ENCODE results near the gene TTC19.

Gene TTC19

DNA sequence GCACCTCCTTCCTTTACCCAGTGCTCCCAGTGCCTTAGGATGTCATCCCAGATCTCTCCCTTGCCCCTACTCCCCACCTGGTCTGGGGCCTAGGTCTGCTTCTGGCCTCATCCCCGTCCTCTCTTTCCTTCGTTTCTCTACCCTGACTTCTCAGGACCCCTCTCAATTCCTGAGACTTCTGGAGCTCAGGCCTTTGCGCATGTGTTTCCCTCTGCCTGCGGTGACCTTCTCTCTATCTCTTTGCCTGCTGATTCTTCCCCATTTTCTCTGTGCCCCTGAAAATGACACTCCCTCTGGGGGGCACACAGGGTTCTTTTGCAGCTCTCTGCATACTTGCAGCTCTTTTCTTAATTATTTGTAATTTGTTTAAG lies 41.2 kb upstream of the TTC19 start:
- Histone ChIP-seq H3K4me1 (ENCODE audit: control insufficient read depth in 5 of 5, insufficient read depth in 5 of 5, low read length in 5 of 5) (peaks cover 0 to 12% (median 9%) of the 10 kb centered on the region in 5 donors), H3K27ac (ENCODE audit: low read depth, low read length) (peak overlapping the region; percentile 2), H3K4me3 (ENCODE audit: low read depth in 1 of 5, low read length in 5 of 5) (no peak overlapping the region), H3K9ac (ENCODE audit: low read length in 5 of 5) (no peak overlapping the region), H3K9me3 (ENCODE audit: control insufficient read depth in 5 of 5, low read length in 5 of 5) (no peaks in the 10 kb centered on the region), H3K27me3 (ENCODE audit: control insufficient read depth in 5 of 5, insufficient read depth in 4 of 5, low read length in 5 of 5) (no peaks in the 10 kb centered on the region), H3K36me3 (ENCODE audit: control insufficient read depth in 5 of 5, insufficient read depth in 5 of 5, low read length in 5 of 5) (no peaks in the 10 kb centered on the region)

DNA sequence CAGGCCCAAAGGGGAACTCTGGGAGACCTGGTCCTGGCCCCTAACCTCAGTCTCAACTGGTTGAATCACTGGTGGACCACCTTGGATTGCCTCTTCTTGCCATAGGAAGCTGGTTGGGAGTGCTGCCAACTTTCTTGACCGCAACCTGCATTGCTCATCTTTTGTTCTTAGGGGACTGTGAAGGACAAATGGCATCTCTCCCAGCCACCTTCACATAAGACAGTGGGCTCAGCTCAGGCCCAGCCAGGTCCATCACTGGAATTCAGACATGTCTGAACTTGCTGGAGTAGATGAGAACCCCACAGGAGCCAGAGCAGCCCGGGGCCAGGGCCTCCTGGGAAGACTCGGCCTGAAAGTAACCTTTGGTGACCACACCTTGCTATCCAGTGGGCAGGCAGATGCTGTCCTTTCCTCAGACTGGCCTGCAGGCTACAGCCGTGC lies 35.9 kb upstream of the TTC19 start:
- H3K27me3 ChIP-seq (ENCODE audit: control insufficient read depth in 5 of 5, insufficient read depth in 4 of 5, low read length in 5 of 5), result peaks cover 0 to 3% (median 0%) of the 10 kb centered on the region in 5 donors
- no peak overlapping the region for H3K27ac ChIP-seq (ENCODE audit: low read depth, low read length)

DNA sequence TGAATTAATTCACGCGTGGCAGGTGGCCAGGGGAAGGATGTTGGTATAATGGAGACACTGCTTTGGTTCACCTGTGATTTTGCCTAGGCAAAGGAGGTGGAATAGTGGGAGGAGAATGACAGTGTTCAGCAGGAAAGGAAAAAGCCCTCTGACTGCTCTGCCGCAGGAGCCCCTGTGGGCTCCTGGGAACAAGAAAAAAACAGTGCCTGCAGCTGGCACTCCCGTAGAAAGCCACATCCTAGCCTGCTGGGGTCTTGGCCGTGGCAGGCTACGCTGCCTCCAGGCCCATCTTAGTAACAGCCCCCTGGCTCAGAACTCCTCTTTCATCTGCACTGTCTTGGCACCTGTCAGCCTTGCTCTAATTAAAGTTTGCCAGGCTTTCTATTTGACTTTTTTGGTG lies 34.1 kb upstream of the TTC19 start:
- no peak overlapping the region for H3K27ac ChIP-seq (ENCODE audit: low read depth, low read length)
- no peak overlapping the region for H3K4me3 ChIP-seq (ENCODE audit: low read depth in 1 of 5, low read length in 5 of 5)
- H3K9ac ChIP-seq (ENCODE audit: low read length in 5 of 5), result no peak overlapping the region

More for the DNA sequence above, 35.9 kb upstream of the TTC19 start:
- Histone ChIP-seq H3K36me3 (ENCODE audit: control insufficient read depth in 5 of 5, insufficient read depth in 5 of 5, low read length in 5 of 5) (no peaks in the 10 kb centered on the region), H3K4me1 (ENCODE audit: control insufficient read depth in 5 of 5, insufficient read depth in 5 of 5, low read length in 5 of 5) (peaks cover 0 to 17% (median 9%) of the 10 kb centered on the region in 5 donors), H3K9me3 (ENCODE audit: control insufficient read depth in 5 of 5, low read length in 5 of 5) (no peaks in the 10 kb centered on the region), H3K9ac (ENCODE audit: low read length in 5 of 5) (peak overlapping the region in 1 of 5 donors; percentile 24), H3K4me3 (ENCODE audit: low read depth in 1 of 5, low read length in 5 of 5) (no peak overlapping the region)

DNA sequence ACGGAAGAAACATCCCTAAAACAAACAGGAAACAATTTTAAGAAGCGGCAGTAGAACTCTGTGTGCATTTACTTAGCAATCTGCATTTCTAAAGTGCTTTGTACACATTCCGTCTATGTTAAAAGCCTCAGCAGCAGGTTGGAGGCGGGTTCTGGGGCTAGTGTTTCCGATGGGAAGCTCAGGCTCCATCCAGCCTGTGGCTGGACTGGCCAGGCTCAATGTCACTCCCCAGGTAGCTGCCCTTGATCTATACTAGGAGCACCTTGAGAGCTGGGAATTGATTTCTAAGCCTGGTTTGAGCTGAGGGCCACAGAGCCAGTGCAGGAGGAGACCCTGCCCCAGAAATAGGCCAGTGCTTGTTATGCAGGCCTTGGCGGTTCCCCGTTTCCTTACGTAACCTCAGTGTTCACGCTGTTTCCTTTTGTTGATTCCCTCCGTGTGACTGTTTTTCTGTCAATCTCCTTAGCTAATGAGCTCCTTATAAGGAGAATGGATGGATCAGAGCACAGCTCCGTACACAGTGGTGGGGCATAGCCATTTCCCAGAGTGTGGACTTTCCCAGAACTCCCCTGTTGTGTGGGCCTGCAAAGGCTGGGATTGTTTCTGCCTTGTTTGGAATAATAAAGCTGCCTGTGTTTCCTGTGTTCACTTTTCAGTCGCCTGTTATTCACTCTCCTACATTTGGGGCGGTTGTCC lies 33.3 kb upstream of the TTC19 start:
- peaks cover 0 to 3% (median 0%) of the 10 kb centered on the region in 5 donors for H3K27me3 ChIP-seq (ENCODE audit: control insufficient read depth in 5 of 5, insufficient read depth in 4 of 5, low read length in 5 of 5)
- H3K9me3 ChIP-seq (ENCODE audit: control insufficient read depth in 5 of 5, low read length in 5 of 5), result no peaks in the 10 kb centered on the region
- peak overlapping the region in 1 of 5 donors; percentile 5 for H3K4me3 ChIP-seq (ENCODE audit: low read depth in 1 of 5, low read length in 5 of 5)
- no peak overlapping the region for H3K27ac ChIP-seq (ENCODE audit: low read depth, low read length)
- H3K9ac ChIP-seq (ENCODE audit: low read length in 5 of 5), result peak overlapping the region in 1 of 5 donors; percentile 26
- H3K4me1 ChIP-seq (ENCODE audit: control insufficient read depth in 5 of 5, insufficient read depth in 5 of 5, low read length in 5 of 5), result peaks cover 0 to 12% (median 7%) of the 10 kb centered on the region in 5 donors
- H3K36me3 ChIP-seq (ENCODE audit: control insufficient read depth in 5 of 5, insufficient read depth in 5 of 5, low read length in 5 of 5), result no peaks in the 10 kb centered on the region

More for the DNA sequence above, 34.1 kb upstream of the TTC19 start:
- peaks cover 0 to 3% (median 0%) of the 10 kb centered on the region in 5 donors for H3K27me3 ChIP-seq (ENCODE audit: control insufficient read depth in 5 of 5, insufficient read depth in 4 of 5, low read length in 5 of 5)
- no peaks in the 10 kb centered on the region for H3K9me3 ChIP-seq (ENCODE audit: control insufficient read depth in 5 of 5, low read length in 5 of 5)
- no peaks in the 10 kb centered on the region for H3K36me3 ChIP-seq (ENCODE audit: control insufficient read depth in 5 of 5, insufficient read depth in 5 of 5, low read length in 5 of 5)
- H3K4me1 ChIP-seq (ENCODE audit: control insufficient read depth in 5 of 5, insufficient read depth in 5 of 5, low read length in 5 of 5), result peaks cover 0 to 12% (median 7%) of the 10 kb centered on the region in 5 donors

DNA sequence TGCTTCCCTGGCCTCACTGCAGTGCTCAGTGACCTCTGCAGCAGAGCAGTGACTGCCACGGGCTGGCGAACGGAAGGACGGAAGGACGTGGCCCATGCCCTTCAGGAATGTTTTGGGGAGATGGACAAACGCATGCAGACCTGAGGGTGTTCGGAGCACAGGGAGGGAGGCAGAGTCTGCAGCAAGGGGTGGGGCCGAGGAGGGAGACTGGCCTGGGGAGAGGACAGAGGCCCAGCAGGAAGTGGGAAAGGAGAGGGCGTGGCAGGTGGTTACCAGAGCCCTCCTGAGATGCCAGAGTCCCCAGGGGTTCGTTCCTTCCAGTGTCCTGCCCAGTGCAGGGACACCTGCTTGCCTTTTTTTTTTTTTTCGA lies 32.8 kb upstream of the TTC19 start:
- Histone ChIP-seq H3K4me3 (ENCODE audit: low read depth in 1 of 5, low read length in 5 of 5) (peak overlapping the region in 1 of 5 donors; percentile 5), H3K9me3 (ENCODE audit: control insufficient read depth in 5 of 5, low read length in 5 of 5) (no peaks in the 10 kb centered on the region), H3K9ac (ENCODE audit: low read length in 5 of 5) (peak overlapping the region in 1 of 5 donors; percentile 26), H3K27me3 (ENCODE audit: control insufficient read depth in 5 of 5, insufficient read depth in 4 of 5, low read length in 5 of 5) (peaks cover 0 to 3% (median 0%) of the 10 kb centered on the region in 5 donors), H3K27ac (ENCODE audit: low read depth, low read length) (no peak overlapping the region), H3K4me1 (ENCODE audit: control insufficient read depth in 5 of 5, insufficient read depth in 5 of 5, low read length in 5 of 5) (peaks cover 0 to 12% (median 7%) of the 10 kb centered on the region in 5 donors), H3K36me3 (ENCODE audit: control insufficient read depth in 5 of 5, insufficient read depth in 5 of 5, low read length in 5 of 5) (no peaks in the 10 kb centered on the region)

DNA sequence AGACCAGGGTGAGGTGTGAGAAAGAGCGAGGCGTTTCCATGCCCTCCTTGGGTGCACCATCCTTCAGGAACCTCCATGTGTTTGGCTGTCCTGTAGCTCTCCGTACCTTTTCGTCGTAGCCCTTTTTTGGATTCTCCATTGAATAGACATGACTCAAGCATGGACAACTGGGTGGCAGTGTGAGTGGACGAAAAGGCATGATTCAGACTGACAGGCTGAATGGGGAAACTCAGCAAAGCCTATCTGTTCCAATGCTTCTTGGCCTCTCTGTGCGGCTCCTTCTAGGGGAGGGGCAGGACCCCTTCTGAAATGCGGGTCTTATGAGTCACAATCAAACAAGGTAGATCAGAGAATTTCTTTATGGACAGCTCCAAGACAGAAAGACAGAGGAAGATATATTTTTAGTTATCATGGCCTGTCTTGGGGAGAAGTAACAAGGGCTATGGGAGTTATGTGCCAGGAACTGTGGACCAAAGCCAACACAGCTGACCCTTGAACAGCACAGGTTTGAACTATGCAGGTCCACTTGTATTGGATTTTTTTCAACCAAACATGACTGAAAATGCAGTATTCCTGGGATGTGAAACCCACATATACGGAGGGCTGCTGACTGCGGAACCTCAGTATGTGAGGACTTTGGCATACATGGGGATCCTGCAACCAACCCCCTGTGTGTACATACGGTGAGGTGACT lies 31.8 kb upstream of the TTC19 start:
- H3K36me3 ChIP-seq (ENCODE audit: control insufficient read depth in 5 of 5, insufficient read depth in 5 of 5, low read length in 5 of 5), result no peaks in the 10 kb centered on the region

DNA sequence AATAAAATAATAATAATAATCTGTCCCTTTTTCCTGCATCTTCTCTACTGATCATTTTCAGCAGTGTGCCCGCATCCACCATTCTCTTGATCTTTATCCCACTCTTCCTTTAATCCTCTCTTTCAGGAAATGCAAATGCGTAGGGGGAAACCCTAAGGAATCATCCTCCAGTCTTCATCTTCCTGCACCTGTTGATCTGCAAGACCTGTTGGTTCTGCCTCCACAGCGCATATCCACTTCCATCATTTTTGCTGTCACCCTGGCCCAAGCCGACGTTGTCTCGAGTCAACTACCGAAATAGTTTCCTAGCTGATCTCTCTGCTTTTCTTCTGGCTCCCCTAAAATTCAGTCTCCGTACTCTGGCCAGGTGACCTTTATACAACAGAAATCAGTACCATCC lies 30.2 kb upstream of the TTC19 start:
- H3K4me1 ChIP-seq (ENCODE audit: control insufficient read depth in 5 of 5, insufficient read depth in 5 of 5, low read length in 5 of 5), result peaks cover 0 to 12% (median 7%) of the 10 kb centered on the region in 5 donors
- no peak overlapping the region for H3K9ac ChIP-seq (ENCODE audit: low read length in 5 of 5)
- H3K36me3 ChIP-seq (ENCODE audit: control insufficient read depth in 5 of 5, insufficient read depth in 5 of 5, low read length in 5 of 5), result peaks cover 0 to 3% (median 0%) of the 10 kb centered on the region in 5 donors
- peaks cover 0 to 3% (median 0%) of the 10 kb centered on the region in 5 donors for H3K27me3 ChIP-seq (ENCODE audit: control insufficient read depth in 5 of 5, insufficient read depth in 4 of 5, low read length in 5 of 5)
- H3K27ac ChIP-seq (ENCODE audit: low read depth, low read length), result no peak overlapping the region
- no peak overlapping the region for H3K4me3 ChIP-seq (ENCODE audit: low read depth in 1 of 5, low read length in 5 of 5)
- H3K9me3 ChIP-seq (ENCODE audit: control insufficient read depth in 5 of 5, low read length in 5 of 5), result no peaks in the 10 kb centered on the region

More for the DNA sequence above, 31.8 kb upstream of the TTC19 start:
- H3K9ac ChIP-seq (ENCODE audit: low read length in 5 of 5), result no peak overlapping the region
- H3K4me1 ChIP-seq (ENCODE audit: control insufficient read depth in 5 of 5, insufficient read depth in 5 of 5, low read length in 5 of 5), result peaks cover 0 to 12% (median 7%) of the 10 kb centered on the region in 5 donors
- no peak overlapping the region for H3K27ac ChIP-seq (ENCODE audit: low read depth, low read length)
- H3K27me3 ChIP-seq (ENCODE audit: control insufficient read depth in 5 of 5, insufficient read depth in 4 of 5, low read length in 5 of 5), result peaks cover 0 to 3% (median 0%) of the 10 kb centered on the region in 5 donors
- no peak overlapping the region for H3K4me3 ChIP-seq (ENCODE audit: low read depth in 1 of 5, low read length in 5 of 5)
- H3K9me3 ChIP-seq (ENCODE audit: control insufficient read depth in 5 of 5, low read length in 5 of 5), result no peaks in the 10 kb centered on the region

DNA sequence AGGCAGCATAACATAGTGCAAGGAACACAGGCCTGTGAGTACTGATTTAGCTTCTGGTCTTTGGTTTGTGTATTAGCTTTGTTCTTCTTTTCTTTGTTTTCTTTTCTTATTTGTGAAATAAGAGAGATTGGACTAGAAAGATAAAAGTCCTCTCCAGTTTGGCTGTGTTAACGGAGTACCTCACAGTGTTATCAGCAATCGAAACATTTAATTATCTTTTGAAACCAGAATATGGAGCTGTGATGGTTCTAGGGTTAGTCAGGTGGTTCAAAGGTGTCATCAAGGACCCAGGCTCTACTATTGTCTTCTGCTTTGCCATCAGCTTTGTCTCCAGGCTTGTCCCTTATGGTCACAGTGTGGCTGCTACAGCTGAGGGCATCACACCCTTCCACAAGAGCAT lies 29.1 kb upstream of the TTC19 start:
- H3K27me3 ChIP-seq (ENCODE audit: control insufficient read depth in 5 of 5, insufficient read depth in 4 of 5, low read length in 5 of 5), result peaks cover 0 to 3% (median 0%) of the 10 kb centered on the region in 5 donors
- H3K4me1 ChIP-seq (ENCODE audit: control insufficient read depth in 5 of 5, insufficient read depth in 5 of 5, low read length in 5 of 5), result peaks cover 0 to 12% (median 7%) of the 10 kb centered on the region in 5 donors
- H3K27ac ChIP-seq (ENCODE audit: low read depth, low read length), result no peak overlapping the region
- no peaks in the 10 kb centered on the region for H3K9me3 ChIP-seq (ENCODE audit: control insufficient read depth in 5 of 5, low read length in 5 of 5)
- H3K9ac ChIP-seq (ENCODE audit: low read length in 5 of 5), result no peak overlapping the region
- no peak overlapping the region for H3K4me3 ChIP-seq (ENCODE audit: low read depth in 1 of 5, low read length in 5 of 5)
- peaks cover 0 to 14% (median 9%) of the 10 kb centered on the region in 5 donors for H3K36me3 ChIP-seq (ENCODE audit: control insufficient read depth in 5 of 5, insufficient read depth in 5 of 5, low read length in 5 of 5)

DNA sequence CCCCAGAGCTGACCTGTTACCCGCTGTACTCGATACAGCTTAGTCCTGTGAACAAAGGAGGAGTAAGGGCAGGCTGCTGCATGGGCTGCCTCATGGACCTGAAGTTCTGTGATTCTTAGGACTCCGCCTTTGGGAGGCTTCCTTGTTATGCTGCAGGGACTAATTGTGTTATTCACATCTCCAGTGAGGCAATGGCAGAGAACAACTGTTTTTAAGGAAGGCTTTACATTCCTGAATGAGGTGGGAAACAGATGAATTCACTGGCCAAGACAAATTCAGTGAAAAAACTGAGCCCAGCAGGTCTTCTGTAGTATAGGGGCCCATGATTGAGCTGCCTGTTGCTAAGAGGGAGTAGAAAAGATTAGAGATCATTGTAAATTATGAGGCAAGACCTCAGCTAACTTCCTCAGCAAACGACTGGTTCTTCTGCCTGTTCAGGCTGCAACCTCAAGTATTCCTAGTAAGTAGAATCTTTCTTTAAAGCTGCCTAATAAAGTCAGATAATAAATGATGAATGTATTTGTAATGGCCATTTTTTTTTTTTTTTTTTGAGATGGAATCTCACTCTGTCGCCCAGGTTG lies 28.4 kb upstream of the TTC19 start:
- peaks cover 0 to 16% (median 12%) of the 10 kb centered on the region in 5 donors for H3K36me3 ChIP-seq (ENCODE audit: control insufficient read depth in 5 of 5, insufficient read depth in 5 of 5, low read length in 5 of 5)
- H3K4me3 ChIP-seq (ENCODE audit: low read depth in 1 of 5, low read length in 5 of 5), result no peak overlapping the region
- no peaks in the 10 kb centered on the region for H3K9me3 ChIP-seq (ENCODE audit: control insufficient read depth in 5 of 5, low read length in 5 of 5)
- peaks cover 0 to 10% (median 7%) of the 10 kb centered on the region in 5 donors for H3K4me1 ChIP-seq (ENCODE audit: control insufficient read depth in 5 of 5, insufficient read depth in 5 of 5, low read length in 5 of 5)
- no peak overlapping the region for H3K9ac ChIP-seq (ENCODE audit: low read length in 5 of 5)
- H3K27ac ChIP-seq (ENCODE audit: low read depth, low read length), result no peak overlapping the region
- H3K27me3 ChIP-seq (ENCODE audit: control insufficient read depth in 5 of 5, insufficient read depth in 4 of 5, low read length in 5 of 5), result peaks cover 0 to 3% (median 0%) of the 10 kb centered on the region in 5 donors

DNA sequence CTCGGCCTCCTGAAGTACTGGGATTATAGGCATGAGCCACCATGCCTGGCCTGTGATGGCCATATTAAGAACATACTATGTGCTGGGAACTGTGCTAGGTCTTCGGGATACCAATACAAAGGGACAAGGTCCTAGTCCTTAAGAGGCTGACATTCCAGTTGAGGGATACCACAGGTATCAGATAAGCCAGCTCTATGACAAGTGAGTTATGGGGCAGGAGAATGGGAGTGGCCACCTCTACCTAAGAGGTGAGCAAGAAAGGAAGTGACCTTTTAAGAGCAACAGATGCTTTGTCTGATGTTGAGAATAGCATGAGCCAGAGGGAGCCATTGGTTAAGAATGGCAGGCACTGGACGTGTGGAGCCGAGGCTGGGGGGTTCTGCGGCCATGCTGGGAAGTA lies 27.7 kb upstream of the TTC19 start:
- H3K9me3 ChIP-seq (ENCODE audit: control insufficient read depth in 5 of 5, low read length in 5 of 5), result no peaks in the 10 kb centered on the region

More for the DNA sequence above, 27.7 kb upstream of the TTC19 start:
- Histone ChIP-seq H3K27ac (ENCODE audit: low read depth, low read length) (no peak overlapping the region), H3K4me3 (ENCODE audit: low read depth in 1 of 5, low read length in 5 of 5) (no peak overlapping the region), H3K4me1 (ENCODE audit: control insufficient read depth in 5 of 5, insufficient read depth in 5 of 5, low read length in 5 of 5) (peaks cover 0 to 3% (median under 1%) of the 10 kb centered on the region in 5 donors), H3K9ac (ENCODE audit: low read length in 5 of 5) (no peak overlapping the region), H3K27me3 (ENCODE audit: control insufficient read depth in 5 of 5, insufficient read depth in 4 of 5, low read length in 5 of 5) (no peaks in the 10 kb centered on the region), H3K36me3 (ENCODE audit: control insufficient read depth in 5 of 5, insufficient read depth in 5 of 5, low read length in 5 of 5) (peaks cover 4 to 23% (median 18%) of the 10 kb centered on the region in 5 donors)

All from subcutaneous abdominal adipose tissue (tissue), 5 donors.